ENCODE data around the gene HELB.

DNA sequence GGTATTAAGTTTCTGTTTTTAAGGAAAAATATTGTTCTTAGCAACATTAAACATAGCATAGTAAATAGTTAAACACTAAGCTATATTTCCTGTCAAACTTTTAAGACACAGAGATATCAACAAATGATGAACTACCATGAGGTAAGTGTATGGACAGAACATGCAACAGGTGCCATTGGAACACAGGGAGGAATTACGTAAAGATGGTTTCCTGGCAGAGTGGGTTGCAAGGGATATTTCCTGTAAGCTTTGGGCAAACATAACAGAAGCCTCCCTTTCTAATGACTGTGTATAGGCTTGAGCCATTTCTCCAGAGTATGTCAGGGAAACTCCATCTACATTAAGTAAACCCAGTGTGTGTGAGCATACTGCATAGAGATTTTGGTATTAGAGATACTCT lies 31.7 kb upstream of the HELB start:
- TF ChIP-seq CTCF (IDR thresholded peaks at IDR 0.05) (no peak), POLR2A (IDR thresholded peaks at IDR 0.05) (no peak), EP300 (IDR thresholded peaks at IDR 0.05) (no peak)

All from upper lobe of left lung (tissue), 4 donors.